Astrocyte (in vitro differentiated cells and primary cell): Measurements from ENCODE around the gene MYO1C. TPM values are rescaled to one million over a fixed set of nuclear protein-coding genes. Genes with fewer than 3 reads are reported as not detected.
"Not testable (repeated sequence)": the region's sequence is repeated elsewhere in the genome, so short reads cannot be mapped to it uniquely, and the experiment has no call there.

ENCODE experiments used
- DNase-seq: peaks from one replicate; pipeline ENCODE4 v3.0.0-alpha.2; 2010; ENCODE audit warnings: low read depth
- FAIRE-seq: peaks from 2 replicates; lab custom pipeline; 2011; peaks lifted over from hg19 to GRCh38; lab: Jason Lieb, UNC
- H2AFZ ChIP-seq: 2 replicates; pipeline ENCODE4 v1.6.0; 2012; ENCODE audit warnings: low read depth, low read length, inconsistent platforms
- H3K27ac ChIP-seq: 2 replicates; pipeline ENCODE4 v1.5.1; 2011; ENCODE audit warnings: low read depth, low read length, inconsistent platforms
- H3K27me3 ChIP-seq: 2 replicates; pipeline ENCODE4 v1.6.0; 2011; ENCODE audit warnings: low read length, inconsistent platforms; ENCODE audit not compliant: insufficient read depth
- H3K36me3 ChIP-seq: 2 replicates; pipeline ENCODE4 v1.5.1; 2011; ENCODE audit warnings: low read length, inconsistent platforms; ENCODE audit not compliant: insufficient read depth
- H3K4me1 ChIP-seq: 2 replicates; pipeline ENCODE4 v1.5.1; 2011; ENCODE audit warnings: low read length, inconsistent platforms; ENCODE audit not compliant: insufficient read depth
- H3K4me2 ChIP-seq: 2 replicates; pipeline ENCODE4 v1.6.0; 2012; ENCODE audit warnings: low read length, inconsistent platforms
- H3K4me3 ChIP-seq: 2 replicates; pipeline ENCODE4 v1.5.1; 2011; ENCODE audit warnings: low read depth, mild to moderate bottlenecking, low read length, inconsistent platforms; ENCODE audit not compliant: insufficient read depth
- H3K79me2 ChIP-seq: 2 replicates; pipeline ENCODE4 v1.6.0; 2012; ENCODE audit warnings: mild to moderate bottlenecking, low read length, inconsistent platforms; ENCODE audit not compliant: insufficient read depth
- H3K9ac ChIP-seq: 2 replicates; pipeline ENCODE4 v1.6.0; 2012; ENCODE audit warnings: mild to moderate bottlenecking, low read length, inconsistent platforms
- H3K9me3 ChIP-seq: 2 replicates; pipeline ENCODE4 v1.5.1; 2012; ENCODE audit warnings: low read depth, mild to moderate bottlenecking, low read length, inconsistent platforms; ENCODE audit not compliant: insufficient read depth
- H4K20me1 ChIP-seq: 2 replicates; pipeline ENCODE4 v1.6.0; 2012; ENCODE audit warnings: low read length, inconsistent platforms; ENCODE audit not compliant: insufficient read depth
- H3K27ac Mint-ChIP-seq: one replicate; pipeline ENCODE4 v1.8.0; 2021; ENCODE audit warnings: mild to moderate bottlenecking, mixed read lengths; ENCODE audit not compliant: unreplicated experiment
- H3K27me3 Mint-ChIP-seq: one replicate; pipeline ENCODE4 v1.8.0; 2021; ENCODE audit warnings: low read depth, mixed read lengths; ENCODE audit not compliant: unreplicated experiment
- H3K36me3 Mint-ChIP-seq: one replicate; pipeline ENCODE4 v1.8.0; 2021; ENCODE audit warnings: low read depth, mixed read lengths; ENCODE audit not compliant: unreplicated experiment
- H3K4me1 Mint-ChIP-seq: one replicate; pipeline ENCODE4 v1.8.0; 2021; ENCODE audit warnings: low read depth, mixed read lengths; ENCODE audit not compliant: unreplicated experiment
- H3K4me3 Mint-ChIP-seq: one replicate; pipeline ENCODE4 v1.8.0; 2021; ENCODE audit warnings: mild to moderate bottlenecking, moderate library complexity, mixed read lengths; ENCODE audit not compliant: unreplicated experiment
- H3K9me3 Mint-ChIP-seq: one replicate; pipeline ENCODE4 v1.8.0; 2021; ENCODE audit warnings: mild to moderate bottlenecking, mixed read lengths; ENCODE audit not compliant: unreplicated experiment
- CTCF ChIP-seq: IDR thresholded peaks from 2 replicates; pipeline ENCODE4 v1.5.1; 2011; ENCODE audit warnings: low read depth, mild to moderate bottlenecking, inconsistent platforms, low read length, moderate library complexity; ENCODE audit not compliant: insufficient read depth
- EZH2 ChIP-seq: IDR thresholded peaks from 2 replicates; pipeline ENCODE4 v1.6.1; 2012; ENCODE audit warnings: mild to moderate bottlenecking, low read length, inconsistent platforms; ENCODE audit not compliant: insufficient read depth
- total RNA-seq: library from RNA; stranded (reverse); gene quantifications from 2 replicates; pipeline ENCODE4 v1.2.1, GENCODE V29; 2021

Gene MYO1C
- total RNA-seq, 1 donor from 2014 or later = 132 TPM

- H3K79me2 ChIP-seq, H3K4me2 ChIP-seq, H3K27ac ChIP-seq, H3K4me1 Mint-ChIP-seq, H3K4me3 Mint-ChIP-seq, H3K4me3 ChIP-seq, H3K9ac ChIP-seq, H3K27me3 ChIP-seq, H3K4me1 ChIP-seq, H3K9me3 Mint-ChIP-seq, H3K27me3 Mint-ChIP-seq, DNase-seq, H4K20me1 ChIP-seq, H2AFZ ChIP-seq, H3K27ac Mint-ChIP-seq, FAIRE-seq, H3K9me3 ChIP-seq: not testable (repeated sequence)
- peaks cover 22% of the 10 kb centered on the region for H3K36me3 Mint-ChIP-seq
- H3K36me3 ChIP-seq = peaks cover 10% of the 10 kb centered on the region
Measured at GRCh38 chr17:1508709-1509108, 16.2 kb upstream of the MYO1C start.

- Histone ChIP-seq H3K4me3 (no peak overlapping the region), H3K9me3 (no peaks in the 10 kb centered on the region), H4K20me1 (peaks cover 2% of the 10 kb centered on the region), H3K27me3 (no peaks in the 10 kb centered on the region), H3K4me2 (no peak overlapping the region), H3K4me1 (no peaks in the 10 kb centered on the region), H2AFZ (no peak overlapping the region), H3K36me3 (peaks cover 8% of the 10 kb centered on the region), H3K9ac (no peak overlapping the region), H3K27ac (no peak overlapping the region), H3K79me2 (no peaks in the 10 kb centered on the region)
- Mint-ChIP-seq H3K4me1 (peaks cover 4% of the 10 kb centered on the region), H3K27me3 (peaks cover 5% of the 10 kb centered on the region), H3K27ac (no peak overlapping the region), H3K9me3 (no peaks in the 10 kb centered on the region), H3K4me3 (no peak overlapping the region), H3K36me3 (peaks cover 22% of the 10 kb centered on the region)
- FAIRE-seq = no peak
- DNase-seq = no peak
- TF ChIP-seq CTCF (no peak), EZH2 (no peak)
Measured at GRCh38 chr17:1506649-1507267, 14.3 kb upstream of the MYO1C start.

GRCh38 chr17:1505586-1505985 lies 13.1 kb upstream of the MYO1C start:
- no peak for FAIRE-seq
- no peak overlapping the region for H3K4me3 Mint-ChIP-seq

More at GRCh38 chr17:1505586-1505985, 13.1 kb upstream of the MYO1C start:
- H4K20me1 ChIP-seq = peaks cover 2% of the 10 kb centered on the region
- H3K4me3 ChIP-seq = no peak overlapping the region
- Mint-ChIP-seq H3K36me3 (peaks cover 22% of the 10 kb centered on the region), H3K27me3 (peaks cover 5% of the 10 kb centered on the region), H3K27ac (no peak overlapping the region), H3K4me1 (peaks cover 3% of the 10 kb centered on the region), H3K9me3 (no peaks in the 10 kb centered on the region)
- no peak overlapping the region for H3K4me2 ChIP-seq
- no peak for DNase-seq
- TF ChIP-seq EZH2 (no peak), CTCF (no peak)
- no peak overlapping the region for H3K27ac ChIP-seq
- H2AFZ ChIP-seq = no peak overlapping the region
- no peak overlapping the region for H3K9ac ChIP-seq
- H3K4me1 ChIP-seq = no peaks in the 10 kb centered on the region
- no peaks in the 10 kb centered on the region for H3K79me2 ChIP-seq
- H3K36me3 ChIP-seq = peaks cover 3% of the 10 kb centered on the region
- H3K9me3 ChIP-seq = no peaks in the 10 kb centered on the region
- no peaks in the 10 kb centered on the region for H3K27me3 ChIP-seq
